NCI-H1417 treated with DMSO at 0.1 percent for 48 hours (cell line): Measurements from ENCODE around the gene DENND1A.

Source experiments
- DNase-seq: peaks from one replicate; lab custom pipeline; 2025; lab: John Stamatoyannopoulos, UW

Gene DENND1A

DNA sequence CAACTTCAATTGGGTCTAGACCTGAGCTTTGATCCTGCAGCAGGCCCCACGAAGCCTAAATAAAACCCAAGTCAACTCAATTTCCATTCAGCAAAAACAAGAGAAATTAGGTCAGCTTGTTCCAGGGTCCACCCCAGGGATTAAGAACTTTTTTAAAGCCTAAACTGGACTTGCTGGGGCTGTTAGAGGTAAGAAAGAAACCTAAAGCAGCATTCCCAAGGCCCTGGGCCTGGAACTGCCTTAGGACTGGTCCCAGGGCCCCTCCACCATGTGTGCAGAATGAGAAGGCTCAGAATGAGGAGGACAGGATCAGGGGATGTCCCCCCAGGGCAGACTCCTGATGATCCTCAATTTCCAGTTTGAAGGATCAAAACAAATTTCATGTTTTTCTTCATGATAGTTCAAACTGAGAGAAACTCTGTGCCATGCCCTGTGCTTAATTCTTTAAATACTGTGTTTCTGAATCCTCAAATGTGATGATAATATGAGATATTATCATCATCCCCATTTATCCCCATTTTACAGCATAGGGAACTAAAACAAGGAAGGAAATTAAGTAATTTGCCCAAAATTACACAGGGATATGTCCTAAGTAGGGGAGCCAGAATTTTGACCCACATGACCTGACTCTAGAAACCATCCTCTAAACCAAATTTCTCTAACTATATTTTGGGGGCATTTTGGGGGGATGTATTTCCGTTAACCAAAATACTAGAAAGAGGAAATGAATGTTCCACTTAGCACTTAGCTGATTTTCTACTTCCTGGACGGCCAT lies 64.5 kb downstream of the DENND1A start:
- DNase-seq = no peak

DNA sequence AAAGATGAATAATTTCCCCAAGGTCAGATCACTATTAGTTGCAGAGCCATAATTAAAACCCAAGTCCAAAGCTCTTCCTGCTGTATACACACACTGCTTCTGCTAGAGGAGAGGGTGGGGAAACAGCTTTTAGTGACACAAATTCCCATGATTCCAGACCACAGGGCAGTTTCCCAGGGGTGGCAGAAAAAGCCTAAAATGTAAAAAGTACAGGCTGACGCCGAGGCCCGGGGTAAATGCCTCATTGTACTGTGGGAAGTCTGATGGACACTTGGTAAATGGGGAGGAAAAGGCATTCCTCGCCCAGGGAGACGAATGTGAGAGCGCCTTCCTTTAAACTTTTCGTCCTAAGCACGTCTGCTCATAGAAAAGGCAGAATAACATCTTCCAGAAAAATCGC lies 65.7 kb downstream of the DENND1A start:
- no peak for DNase-seq

DNA sequence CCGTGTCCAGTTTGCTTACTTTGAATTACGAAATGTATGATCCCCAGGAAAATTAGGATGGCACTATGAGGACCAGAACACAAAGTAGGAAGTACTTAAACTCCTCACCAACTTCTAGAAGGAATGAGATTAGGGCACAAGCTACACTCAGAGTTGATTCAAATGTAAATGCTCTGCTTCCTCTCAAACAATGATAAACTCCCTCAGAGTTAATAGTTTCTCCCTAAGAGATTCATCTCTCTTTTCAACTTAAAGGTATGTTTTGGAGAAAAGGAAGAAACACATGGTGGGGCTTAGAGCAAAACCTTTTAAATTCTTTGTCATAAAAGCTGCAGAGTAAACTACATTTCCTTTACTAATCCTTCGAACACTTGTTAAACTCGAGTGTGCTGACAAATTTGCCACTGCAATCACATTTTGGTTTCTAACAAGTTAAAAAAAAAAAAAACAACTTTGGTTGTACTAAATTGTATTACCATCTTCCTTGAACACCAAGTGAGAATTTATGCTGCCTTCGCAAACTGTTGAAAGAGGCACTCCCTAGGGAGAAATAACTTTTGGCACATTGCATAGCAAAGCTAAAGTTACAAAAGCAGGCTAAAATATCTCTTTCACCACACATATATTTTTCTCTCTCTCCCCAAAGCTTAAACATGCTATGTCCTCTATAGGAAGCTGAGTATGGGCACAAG lies 66.6 kb downstream of the DENND1A start:
- DNase-seq = no peak

DNA sequence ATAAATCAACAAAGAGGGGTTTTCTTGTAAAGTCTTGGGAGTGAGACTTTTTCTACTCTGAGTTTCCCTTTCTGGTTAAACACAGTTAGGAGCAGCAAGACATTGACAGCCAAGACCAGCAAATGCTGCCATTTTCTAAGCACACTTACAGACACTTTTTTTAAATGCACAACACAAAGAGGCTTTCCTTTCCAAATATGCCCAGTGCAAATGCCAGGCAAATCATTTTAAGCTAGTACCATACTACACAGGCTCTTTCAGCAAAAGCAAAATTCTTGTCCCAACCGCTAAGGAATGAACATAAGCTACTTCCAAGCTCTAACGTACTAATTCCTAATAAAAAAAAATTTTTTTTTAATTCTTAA lies 68.2 kb downstream of the DENND1A start:
- DNase-seq = no peak

DNA sequence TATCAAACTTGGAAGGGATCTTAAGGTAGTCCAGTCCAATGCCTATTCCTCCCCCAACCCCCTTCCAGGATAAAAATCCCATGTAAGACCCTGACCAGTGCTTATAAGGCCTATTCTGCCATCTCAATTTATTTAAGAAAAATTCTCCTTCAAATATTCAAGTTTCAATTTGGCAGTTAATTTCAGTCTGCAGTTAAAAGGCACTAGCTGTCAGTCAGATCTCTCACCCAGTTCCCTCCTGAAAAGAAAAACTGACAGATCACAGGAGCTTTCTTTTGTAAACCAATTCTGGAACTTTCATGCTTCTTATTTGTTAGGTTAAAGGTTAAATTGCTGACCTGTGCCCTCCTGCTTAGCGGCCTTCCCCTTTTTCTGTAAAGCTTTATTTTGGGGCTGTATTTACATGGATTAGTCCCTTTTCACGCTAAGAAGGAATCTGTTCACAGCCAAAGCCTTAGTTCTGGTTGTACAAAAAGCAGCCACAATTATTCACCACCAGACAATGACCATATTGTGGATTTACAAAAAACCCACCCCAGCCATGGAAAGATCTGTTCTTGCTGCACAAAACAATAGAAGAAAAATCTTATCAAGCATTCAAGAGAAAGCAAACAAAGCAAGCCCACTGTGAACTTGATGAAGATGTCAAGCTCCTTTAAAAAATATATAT lies 68.7 kb downstream of the DENND1A start:
- DNase-seq = no peak

DNA sequence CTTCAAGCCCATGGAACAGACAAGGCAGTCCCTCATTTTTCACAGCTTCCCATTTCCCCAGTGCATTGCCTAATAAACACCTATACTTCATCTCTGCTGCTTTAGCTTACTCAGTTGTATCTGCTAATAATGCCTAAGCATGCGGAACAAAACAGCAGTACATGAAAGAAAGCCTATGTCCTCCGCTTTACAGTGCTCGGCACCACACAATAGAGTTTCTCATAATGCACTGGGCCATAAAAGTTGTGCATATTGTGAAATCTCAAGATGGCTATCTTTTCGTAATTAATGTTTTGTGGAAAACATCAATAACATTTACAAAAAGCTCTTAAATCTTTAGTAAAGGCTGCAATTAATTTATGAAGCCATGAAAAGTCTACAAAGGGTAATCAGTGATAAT lies 69.3 kb downstream of the DENND1A start:
- no peak for DNase-seq

DNA sequence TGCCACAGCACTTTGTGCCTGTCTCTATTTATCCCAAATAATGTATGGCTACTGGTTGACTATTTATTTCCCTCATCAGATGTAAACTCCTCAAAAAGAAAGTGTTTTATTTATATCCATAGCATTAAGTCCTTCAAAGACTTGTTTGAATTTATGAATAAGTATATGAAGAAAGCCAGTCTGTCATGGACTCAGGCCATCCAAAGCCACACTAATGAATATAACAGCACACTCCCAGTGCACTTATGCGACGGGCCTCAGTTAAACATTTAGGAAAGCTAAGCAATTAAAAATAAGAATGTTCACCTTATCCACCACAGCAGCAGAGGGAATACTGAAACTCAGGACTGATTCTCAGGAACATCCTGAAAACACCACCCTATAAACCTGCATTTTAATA lies 77.5 kb downstream of the DENND1A start:
- DNase-seq = no peak

DNA sequence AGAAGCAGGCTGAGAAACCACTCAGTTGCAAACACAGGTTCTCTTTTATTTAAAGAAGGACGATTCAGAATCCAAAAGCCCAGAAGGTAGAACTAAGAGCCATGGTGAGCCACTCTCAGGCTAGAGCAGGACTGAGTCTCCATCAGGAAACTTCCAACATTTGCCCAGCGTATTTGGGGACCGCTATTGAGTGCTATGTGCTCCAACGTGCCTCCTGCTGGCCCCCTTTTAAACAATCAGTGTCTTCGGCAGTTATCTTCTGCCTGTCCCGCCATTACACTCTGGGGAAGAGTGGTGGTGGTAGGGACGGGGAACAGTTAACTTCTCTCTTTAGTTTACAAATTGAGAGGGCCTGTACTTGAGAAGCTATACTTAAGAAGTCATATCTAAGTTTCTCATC lies 78.1 kb downstream of the DENND1A start:
- no peak for DNase-seq

DNA sequence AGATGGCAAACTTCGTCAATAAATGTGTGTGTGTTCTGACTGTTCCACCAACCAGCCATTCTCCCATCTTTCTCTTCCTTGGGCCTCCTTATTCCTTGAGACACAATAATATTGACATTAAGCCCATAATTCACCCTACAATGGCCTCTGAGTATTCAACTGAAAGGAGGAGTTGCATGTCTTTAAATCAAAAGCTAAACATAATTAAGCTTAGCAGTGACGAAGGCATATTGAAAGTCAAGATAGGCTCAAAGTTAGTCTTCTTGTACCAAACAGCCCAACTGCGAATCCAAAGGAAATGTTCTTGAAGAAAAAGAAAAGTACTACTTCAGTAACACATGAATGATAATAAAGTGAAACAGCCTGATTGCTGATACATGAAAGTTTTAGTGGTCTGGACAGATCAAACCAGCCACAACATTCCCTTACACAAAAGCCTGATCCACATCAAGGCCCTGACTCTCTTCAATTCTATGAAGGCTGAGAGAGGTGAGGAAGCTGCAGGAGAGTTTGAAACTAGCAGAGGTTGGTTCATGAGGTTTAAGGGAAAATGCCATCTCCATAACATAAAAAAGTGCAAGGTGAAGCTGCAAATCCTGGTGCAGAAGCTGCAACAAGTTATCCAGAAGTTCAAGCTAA lies 81.4 kb downstream of the DENND1A start:
- no peak for DNase-seq

DNA sequence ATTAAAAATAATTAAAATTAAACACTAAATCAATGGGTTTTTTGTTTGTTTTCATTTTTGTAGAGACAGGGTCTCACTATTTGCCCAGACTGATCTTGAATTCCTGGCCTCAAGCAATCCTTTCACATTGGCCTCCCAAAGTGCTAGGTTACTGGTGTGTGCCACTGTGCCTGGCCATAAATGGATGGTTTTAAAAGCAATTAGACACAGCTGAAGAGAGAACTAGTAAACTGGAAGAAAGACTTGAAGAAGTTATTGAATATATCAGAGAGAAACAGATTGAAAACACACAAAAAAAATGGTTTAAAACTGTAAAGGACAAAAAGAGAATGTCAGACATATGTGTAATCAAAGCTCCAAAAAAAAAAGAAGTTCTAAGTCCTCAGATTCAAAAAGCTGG lies 83.0 kb downstream of the DENND1A start:
- no peak for DNase-seq

DNA sequence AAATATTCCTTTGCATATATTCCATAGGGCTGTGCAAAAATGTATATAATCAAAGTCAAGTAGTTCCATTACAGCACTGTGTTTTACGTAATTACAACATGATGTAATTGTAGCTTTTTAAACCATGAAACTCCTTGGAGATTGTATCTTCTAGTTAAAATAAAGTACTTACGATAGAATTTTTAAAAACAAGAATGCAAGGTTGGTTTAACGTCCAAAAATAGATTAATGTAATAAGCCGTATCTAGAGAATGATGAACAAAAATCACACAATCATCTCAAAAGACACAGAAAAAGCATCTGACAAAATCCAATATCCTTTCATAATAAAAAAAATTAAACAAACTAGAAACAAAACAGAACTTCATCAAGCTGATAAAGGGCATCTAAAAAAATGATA lies 86.2 kb downstream of the DENND1A start:
- DNase-seq = no peak

DNA sequence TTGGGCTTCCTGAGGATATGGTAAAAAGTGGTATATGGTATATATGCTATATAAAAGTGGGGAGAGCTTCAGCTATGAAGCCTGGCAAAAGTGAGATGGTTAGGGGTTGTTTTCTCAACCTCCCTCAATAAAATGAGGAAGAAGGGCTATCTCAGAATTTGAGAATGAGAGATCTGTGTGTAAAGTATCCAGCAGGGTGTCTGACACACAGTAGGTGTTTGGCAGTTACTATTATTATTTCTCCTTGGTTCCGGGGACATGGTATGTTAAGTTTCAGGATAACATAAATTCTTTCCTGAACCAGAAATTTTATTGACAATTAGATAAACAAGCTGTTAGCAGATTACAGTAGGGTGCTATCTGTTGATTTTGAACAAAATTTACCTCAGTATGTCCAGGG lies 94.1 kb downstream of the DENND1A start:
- DNase-seq = no peak

DNA sequence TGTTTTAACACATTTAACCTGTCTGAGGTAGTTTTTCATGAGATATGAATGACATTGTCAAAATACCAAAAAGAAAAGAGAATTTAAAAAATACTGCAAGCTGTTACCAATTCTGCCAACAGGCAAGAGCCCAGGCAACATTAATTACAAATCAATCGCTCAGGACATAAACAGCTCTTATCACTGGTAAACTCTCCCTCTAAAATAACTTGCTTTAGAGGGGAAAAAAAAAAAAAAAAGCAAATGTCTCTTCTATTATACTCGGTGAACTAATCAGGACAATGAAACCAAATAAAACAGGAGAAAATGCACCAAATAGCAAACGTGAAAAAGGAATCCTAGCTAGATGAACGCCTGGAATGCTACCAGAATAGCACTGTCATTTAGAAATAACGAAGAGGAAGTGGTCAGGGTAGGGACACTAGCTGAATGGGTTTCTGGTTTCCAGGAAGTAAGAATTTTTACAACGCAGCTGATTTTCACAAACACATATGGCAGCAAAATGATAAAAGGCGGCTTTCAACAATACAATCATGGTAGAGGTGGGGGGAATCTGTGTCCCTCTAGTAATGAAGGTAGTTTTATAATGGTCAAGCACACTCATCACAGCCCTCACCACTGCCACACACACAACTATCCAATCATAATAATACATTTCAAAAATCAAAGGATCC lies 94.9 kb downstream of the DENND1A start:
- DNase-seq = no peak

DNA sequence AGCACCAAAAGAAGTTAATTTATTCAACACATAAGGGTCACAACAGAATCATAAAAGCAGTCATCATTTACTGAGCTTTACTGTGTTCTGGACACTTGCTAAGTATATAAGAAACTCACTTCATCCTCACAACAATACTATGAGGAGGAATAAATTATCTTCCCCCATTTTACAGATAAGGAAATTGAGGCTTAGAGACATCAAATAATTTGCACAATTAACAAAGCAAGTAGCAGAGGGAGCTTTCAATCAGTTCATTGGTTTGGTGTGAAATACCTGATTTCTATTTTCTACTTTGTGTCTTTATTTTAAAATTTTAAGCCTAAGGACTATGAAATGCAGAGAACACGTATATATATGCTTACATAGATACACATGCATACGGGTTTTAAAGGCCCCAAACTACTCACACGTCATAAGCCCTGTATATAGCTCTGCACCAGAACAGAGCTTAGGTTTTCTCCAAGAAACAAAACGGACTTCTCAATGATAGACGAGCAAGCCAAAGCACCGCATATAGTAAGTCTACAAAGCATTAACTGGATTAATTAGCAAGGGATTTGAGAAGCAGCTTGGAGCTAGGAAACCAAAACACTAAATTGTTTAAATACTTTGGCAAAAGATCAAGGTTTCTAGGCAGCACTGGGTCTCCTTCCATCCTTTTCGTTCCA lies 95.6 kb downstream of the DENND1A start:
- no peak for DNase-seq

DNA sequence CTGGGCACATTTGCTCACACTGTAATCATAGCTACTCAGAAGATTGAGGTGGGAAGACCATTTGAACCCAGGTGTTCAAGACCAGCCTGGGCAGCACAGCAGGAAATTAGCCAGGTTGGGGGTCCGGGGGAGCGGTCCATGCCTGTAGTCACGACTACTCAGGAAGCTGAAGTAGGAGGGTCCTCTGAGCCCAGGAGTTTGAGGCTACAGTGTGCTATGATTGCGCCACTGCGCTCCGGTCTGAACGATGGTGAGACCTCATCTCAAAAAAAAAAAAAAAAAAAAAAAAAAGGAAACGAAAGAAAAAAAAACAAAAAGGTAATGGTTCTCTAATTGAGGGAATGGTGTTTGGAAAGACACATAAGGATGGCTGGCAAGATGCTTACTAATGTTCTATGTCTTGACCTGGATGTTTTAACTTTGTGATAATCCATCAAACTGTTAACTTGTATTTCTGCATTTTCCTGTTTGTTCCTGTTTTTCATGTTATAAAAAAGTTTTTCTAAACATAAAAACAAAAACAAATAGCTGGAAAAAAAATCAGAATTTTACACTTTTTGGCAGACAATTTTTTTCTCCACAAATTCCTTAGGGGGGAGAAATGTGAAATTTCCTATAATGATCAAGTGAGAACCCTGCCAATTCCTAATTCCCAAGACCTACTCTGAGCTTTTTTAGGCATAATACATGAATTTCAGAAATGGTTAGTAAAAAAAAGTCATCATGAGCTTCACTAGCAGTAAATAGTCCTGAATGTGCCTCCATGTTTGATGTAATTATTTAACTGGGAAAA lies 96.9 kb downstream of the DENND1A start:
- DNase-seq = no peak

DNA sequence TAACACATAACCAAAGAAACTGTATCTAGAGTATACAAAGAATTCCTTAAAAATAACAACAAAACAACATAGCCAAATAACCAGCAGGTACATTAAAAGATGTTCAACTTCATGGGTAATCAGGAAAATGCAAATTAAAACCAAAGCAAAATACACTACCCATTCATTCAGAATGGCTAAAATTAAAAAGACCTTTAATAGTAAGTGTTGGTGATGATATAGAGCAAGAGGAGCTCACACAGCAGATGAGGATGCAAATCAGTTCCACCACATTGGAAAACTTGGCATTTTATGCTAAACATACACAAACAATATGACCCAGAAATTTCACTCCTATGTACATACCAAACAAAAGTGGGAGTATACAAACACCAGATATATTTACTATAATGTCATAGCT lies 97.8 kb downstream of the DENND1A start:
- DNase-seq = no peak

DNA sequence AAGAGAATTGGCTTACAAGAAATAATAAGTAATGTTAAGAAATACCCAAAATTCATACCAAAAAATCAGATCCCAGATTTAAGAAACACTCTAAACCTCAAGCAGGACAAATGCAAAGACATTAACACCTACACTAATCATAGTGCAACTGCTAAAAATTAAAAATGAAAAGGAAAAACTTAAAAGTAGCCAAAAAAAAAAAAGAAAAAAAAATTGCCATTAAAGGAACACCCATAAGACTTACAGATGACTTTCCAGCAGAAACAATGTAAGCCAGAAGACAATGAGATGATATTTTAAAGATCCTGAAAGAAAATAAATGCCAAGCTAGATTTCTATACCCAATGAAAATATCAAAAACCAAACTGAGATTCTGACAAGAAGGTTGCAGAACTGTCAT lies 101.5 kb downstream of the DENND1A start:
- DNase-seq = no peak

DNA sequence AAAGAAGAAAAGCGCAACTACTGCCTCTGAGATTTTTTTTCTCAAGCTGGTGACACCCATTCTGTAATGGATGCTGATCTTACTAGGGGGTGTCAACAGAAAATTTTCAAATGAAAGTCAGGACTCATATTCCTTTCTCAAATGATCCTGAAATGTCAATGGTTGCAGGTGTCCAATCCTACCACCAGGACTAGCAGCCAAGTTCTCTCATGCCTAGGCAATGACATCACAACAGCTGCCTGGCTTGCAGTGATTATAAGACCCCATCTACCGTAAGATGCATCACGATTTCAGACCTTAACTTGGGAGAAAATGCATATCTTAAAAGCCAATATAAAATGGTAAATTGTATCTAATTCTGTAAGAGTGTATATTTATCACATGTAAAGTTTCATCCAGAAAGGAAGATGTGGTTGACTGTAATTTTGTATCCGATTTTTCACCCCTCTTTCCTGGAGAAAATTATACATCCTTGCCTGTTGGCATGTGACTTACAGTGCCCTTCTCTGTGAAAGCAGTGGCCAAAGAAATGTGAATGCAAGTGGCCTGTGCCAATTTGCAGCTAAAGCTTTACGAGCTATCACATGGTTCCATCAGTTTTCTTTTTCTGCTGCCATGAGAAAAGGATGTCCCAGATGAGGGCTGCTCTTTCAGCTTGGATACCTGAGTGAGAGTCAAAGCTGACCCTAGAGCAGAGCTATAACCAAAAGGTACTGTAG lies 104.4 kb downstream of the DENND1A start:
- no peak for DNase-seq

DNA sequence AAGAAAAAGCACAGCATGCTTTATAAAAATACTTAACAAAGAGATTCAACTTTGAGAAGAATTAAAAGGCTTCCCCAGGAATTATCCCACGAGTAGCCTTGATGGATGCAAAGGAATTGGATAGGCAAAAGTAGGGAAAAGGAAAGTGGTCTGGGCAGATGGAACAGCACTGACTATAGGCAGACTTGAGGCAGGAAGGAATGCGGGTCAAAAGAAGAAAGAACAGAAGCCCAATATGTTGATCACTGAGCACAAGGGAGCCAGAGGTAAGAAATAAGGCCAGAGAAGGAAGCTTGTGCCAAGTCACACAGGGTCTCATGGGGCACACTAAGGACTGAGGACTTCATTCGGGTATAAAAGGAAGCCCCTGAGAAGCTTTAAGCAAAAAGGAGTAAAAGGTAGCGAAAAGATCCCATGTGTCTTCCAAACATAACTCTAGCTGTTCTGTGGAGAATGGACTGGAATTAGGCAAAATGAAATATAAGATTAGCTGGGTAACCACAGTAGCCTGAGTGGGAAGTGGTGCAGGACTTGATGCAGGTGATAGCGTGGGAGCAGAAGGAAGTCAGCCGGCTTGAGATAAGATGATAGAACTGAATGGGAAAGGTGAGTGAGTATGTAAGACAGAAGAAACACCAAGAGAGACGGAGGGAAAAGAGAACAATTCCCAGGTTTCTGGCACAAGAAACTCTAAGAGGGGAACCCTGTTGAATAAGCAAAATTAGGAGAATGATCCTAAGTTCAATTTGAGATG lies 106.6 kb downstream of the DENND1A start:
- no peak for DNase-seq
